Measurements from ENCODE around the gene VAT1L. TPM values are rescaled to one million over a fixed set of nuclear protein-coding genes. Genes with fewer than 3 reads are reported as not detected.

Gene VAT1L
- total RNA-seq, 1 donor from 2014 or later, result 2.3 TPM

GRCh38 chr16:77784441-77785372, 3.7 kb upstream of the VAT1L start:
- DNase-seq, result no peak

GRCh38 chr16:77785373-77785764, 3.0 kb upstream of the VAT1L start:
- no peak for DNase-seq

- DNase-seq, result no peak
These were observed 2.0 kb upstream of the VAT1L start for GRCh38 chr16:77786186-77786847.

GRCh38 chr16:77787452-77787851, 912 bp upstream of the VAT1L start:
- DNase-seq, result no peak

DNA sequence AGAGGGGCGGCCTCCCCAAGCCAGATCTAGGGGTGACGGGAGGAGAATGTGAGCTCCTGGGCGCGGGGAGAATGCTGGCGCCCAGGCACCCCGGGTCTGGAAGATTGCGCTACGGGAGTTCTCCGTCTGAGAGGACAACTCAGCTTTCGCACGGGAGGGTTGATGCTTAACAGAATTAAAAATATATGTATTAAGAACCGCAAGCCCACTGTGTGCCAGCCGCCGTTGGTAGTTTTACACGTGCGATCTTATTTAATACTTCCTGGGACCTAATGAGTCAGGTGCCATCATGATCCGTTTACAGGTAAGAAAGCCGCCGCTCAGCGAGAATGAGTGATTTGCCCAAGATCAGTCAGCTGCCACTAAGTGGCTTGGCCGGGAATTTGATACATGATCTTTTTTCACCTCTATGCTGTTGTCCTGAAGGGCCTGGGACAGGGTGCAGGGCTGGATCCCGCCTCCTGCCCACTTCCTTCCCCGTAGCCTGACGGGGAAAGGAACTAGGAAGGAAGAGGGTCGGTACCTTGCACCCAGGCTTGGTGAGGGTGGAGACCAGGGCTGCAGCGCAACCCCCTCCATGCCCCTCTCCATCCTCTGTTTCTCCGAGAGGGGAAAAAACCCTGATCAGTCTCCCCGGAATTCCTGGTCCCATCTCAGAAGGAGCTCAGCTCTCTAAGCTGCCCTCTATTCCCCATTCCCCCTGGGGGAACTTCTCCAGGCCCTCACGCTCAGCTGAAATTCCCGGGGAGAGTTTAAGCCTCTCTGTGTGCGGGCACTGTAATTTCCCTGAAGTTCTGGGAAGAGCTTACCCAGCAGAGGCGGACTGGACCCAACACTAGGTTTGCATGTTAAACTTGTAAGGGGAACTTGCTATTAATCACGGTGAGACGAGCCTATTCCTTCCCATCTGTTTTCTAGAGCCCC, 983 bp downstream of the VAT1L start:
- DNase-seq, result no peak

- DNase-seq, result no peak
These were observed 1.6 kb downstream of the VAT1L start for GRCh38 chr16:77790009-77790372.

DNA sequence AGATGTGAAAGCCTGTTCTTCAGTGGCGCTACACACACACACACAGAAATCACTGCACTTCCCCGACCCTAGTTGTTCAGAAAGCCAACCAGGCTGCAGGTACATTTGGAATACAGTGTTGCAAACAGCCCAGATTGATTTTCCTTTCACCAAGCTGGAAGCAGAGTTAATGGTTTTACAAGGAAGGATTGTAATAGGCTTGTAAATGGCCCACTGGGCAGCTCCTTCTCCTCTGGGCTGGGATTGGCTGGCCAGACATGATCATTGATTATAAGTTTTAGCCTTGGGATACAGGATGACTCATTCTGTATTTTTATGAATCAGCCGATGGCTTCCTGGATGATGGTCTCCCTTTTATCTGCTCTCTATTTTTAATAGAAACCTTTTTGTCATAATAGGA, 2.5 kb downstream of the VAT1L start:
- no peak for DNase-seq

- DNase-seq, result no peak
These were observed 5.1 kb downstream of the VAT1L start for GRCh38 chr16:77793417-77793816.

DNA sequence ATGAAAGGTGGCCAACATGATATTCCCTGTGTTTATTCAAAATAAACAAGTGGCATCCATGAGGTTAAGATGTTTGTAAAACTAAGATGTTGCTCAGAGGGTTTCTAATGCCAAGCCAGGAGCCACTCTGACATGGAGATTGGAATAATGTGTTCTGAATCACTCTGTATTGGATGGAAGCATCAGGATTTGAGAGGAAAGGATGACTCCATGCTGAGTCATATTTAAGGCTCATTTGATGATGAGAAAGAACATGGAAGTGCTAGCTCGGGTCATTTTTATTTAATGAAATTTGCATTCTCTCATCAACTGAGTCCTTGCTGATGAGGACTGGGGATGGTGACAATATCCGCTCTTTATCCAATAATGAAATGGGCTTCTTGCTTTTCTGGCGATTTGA, 6.2 kb downstream of the VAT1L start:
- no peak for DNase-seq

- no peak for DNase-seq
These were observed 13.5 kb downstream of the VAT1L start for GRCh38 chr16:77801817-77802216.

DNA sequence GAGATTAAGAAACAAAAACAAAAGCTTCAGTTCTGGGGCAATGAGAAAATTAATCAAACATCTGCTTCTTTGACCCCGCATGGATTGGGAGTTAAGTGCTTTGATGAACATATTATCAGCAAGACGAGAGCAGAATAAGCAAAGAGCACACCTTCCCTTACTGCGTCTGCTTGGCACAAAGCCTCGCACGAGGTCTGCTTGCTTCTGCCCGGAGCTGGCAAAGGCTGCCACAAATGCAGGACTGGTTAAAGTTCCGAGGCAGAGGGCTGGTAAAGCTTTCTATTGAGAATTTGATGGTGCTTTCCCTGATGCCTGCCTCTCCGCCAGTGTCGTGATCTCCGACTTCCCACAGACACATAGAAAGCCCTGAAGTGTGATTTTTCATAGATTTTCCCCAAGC, 17.0 kb downstream of the VAT1L start:
- no peak for DNase-seq

DNA sequence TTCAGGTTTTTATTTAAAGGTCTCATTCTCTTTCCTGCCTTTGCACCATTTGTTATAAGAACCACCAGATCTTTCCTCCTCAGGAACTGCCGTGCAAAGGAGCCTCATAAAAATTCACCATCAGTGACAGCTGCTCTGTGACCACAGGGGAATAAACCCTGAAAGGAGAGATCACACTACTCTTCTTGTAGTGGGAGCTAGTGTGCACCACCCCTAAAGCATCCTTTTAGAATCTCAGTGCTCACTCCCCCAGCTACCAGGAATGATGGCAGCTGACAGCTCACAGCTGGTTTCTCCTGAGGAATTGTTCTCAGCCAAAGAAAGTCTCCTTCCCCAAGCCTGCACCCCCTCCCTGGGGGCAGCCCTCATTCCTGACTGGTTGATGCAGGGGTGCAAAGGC, 18.7 kb downstream of the VAT1L start:
- DNase-seq, result no peak

- DNase-seq, result no peak
These were observed 24.6 kb downstream of the VAT1L start for GRCh38 chr16:77812856-77813500.

DNA sequence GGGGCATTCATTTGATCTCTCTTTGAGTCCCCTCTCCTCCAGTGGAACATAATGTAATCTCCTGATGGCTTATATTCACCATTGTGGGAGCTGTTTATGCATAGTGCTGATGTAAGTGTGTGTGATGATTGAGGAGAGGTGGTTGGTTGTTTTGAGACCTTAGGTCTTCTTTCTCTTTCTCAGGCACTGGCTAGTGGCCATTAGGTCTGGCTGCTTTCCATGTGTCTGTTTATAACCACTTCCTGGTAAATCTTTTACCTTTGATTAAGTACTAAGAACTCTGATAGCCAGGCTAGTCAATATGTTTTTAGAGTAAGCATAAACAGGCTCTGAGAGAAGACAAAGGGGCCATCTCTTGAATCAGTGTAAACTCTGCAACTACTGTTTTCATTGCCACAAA, 27.9 kb downstream of the VAT1L start:
- no peak for DNase-seq

DNA sequence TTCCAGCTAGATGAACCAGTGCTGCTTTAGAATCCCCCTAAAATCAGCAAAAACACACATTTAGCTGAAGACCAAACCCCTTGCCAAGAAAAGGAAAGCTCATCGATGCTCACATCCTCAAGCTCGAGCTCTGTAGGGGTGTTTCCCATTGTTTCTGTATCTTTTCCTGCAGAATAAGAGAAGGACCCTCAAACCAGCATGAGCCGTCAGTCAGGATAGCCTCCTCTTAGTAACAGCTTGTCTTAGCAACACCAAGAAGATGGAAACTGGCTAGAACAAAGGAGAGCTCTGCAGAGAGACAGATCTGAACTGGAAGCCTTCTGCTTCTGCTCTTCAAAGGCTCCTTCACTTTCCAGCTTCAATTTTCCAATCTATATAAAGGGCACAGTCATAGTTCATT, 32.0 kb downstream of the VAT1L start:
- DNase-seq, result no peak

GRCh38 chr16:77822661-77823060, 34.3 kb downstream of the VAT1L start:
- no peak for DNase-seq

GRCh38 chr16:77823067-77823466, 34.7 kb downstream of the VAT1L start:
- DNase-seq, result no peak

DNA sequence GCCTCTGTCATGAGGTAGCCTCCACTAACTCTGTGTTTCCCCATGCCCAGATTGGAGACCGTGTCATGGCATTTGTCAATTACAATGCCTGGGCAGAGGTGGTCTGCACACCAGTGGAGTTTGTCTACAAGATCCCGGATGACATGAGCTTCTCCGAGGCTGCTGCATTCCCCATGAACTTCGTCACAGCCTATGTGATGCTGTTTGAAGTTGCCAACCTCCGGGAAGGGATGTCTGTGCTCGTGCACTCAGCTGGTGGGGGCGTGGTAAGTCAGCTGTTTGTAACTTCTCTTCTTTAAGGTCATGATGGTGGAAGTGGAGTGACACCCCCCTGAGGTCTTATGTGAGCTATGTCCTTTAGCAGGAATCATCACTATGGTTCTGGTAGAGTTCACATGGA, 36.8 kb downstream of the VAT1L start:
- no peak for DNase-seq

- DNase-seq, result no peak
These were observed 38.7 kb downstream of the VAT1L start for GRCh38 chr16:77827032-77827431.

DNA sequence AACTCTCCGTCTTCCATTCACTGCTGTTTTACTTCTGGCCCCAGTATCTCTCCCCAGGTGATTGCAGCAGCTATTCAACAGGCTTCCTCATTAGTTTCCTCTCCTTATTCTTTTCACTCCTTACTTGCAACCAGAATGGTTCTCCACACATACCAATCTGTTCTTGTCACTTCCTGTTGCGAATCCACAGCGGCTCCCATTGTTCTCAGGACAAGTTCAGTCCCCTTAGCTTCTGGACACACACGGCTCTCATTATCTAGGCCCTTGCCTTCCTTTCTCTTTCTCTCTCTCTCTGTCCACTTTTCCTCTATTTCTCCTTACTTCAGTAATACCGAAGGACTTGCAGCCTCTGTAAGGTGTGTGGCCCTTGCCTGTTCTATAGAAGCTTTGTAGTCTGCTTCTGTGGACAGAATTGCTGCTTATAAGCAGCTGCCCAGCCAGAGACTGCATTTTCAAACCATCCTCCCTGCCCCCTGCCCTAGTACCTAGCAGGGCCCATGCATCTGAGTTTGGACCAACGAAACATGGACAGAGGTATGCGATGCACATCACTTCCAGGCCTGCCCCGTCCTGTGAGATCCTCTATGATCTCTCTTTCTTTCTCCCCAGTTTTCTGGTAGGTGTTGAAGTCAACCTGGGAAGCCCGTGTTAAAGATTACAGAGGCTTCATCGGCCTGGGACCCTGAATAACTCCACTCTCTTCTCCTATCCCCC, 45.7 kb downstream of the VAT1L start:
- DNase-seq, result peak; percentile 13
